RWPE1 (cell line): Measurements from ENCODE around the gene CPLX1.
A peak's percentile ranks its signal among the peaks of the same experiment; 100 is the strongest.
"Not testable (repeated sequence)": the region's sequence is repeated elsewhere in the genome, so short reads cannot be mapped to it uniquely, and the experiment has no call there.

Experiments
- CTCF ChIA-PET: fragments of 350-600 bp; sonication (Branson Sonifier 250); formaldehyde crosslinking; extraction: SDS; loops from one replicate; lab custom pipeline; 2021; lab: Yijun Ruan, JAX
- POLR2A ChIA-PET: fragments of 400-600 bp; formaldehyde crosslinking; extraction: SDS; loops from one replicate; lab custom pipeline; 2020; ENCODE audit warnings: antibody characterized with exemption; ENCODE audit not compliant: low non-redundant PET; lab: Yijun Ruan, JAX
- DNase-seq: peaks from one replicate; pipeline ENCODE4 v3.0.0; 2012; ENCODE audit warnings: low spot score
- H3K27ac ChIP-seq: fragments of 450-650 bp; 2 replicates; pipeline ENCODE4 v1.5.1; 2017
- CTCF ChIP-seq: fragments of 450-650 bp; conservative IDR thresholded peaks from 2 replicates; pipeline ENCODE4 v1.5.1; 2017; ENCODE audit warnings: low read depth, mild to moderate bottlenecking

Gene CPLX1

GRCh38 chr4:780716-781492 lies 45.0 kb downstream of the CPLX1 start:
- ChIA-PET POLR2A (no interaction called here), CTCF (interaction anchor here (0.7 kb wide), 1 partner anchor 230 kb away, joined by 3 read pairs; no protein-coding TSS in a partner anchor)
- peak overlapping the region; percentile 90 for H3K27ac ChIP-seq
- TF ChIP-seq CTCF, result no peak
- DNase-seq, result no peak

GRCh38 chr4:780255-780654 lies 45.7 kb downstream of the CPLX1 start:
- CTCF ChIA-PET, DNase-seq: not testable (repeated sequence)
- POLR2A ChIA-PET, result interaction anchor here (1.0 kb wide), 1 partner anchor 152 kb away, joined by 5 read pairs; the partner anchor contains the start of gene TMEM175
- peak overlapping the region; percentile 90 for H3K27ac ChIP-seq

GRCh38 chr4:779555-779954 lies 46.4 kb downstream of the CPLX1 start:
- no peak for TF ChIP-seq CTCF
- ChIA-PET CTCF (no interaction called here), POLR2A (interaction anchor here (1.0 kb wide), 1 partner anchor 153 kb away, joined by 5 read pairs; the partner anchor contains the start of gene TMEM175)
- peak overlapping the region; percentile 33; the same call in 1 of the 2 replicates for H3K27ac ChIP-seq
- no peak for DNase-seq

- DNase-seq, result no peak
- POLR2A ChIA-PET, result interaction anchor here (0.6 kb wide), 1 partner anchor 300 kb away, joined by 3 read pairs; no protein-coding TSS in a partner anchor
- TF ChIP-seq CTCF, result no peak
- no peak overlapping the region for H3K27ac ChIP-seq
- CTCF ChIA-PET, result no interaction called here
Observed at GRCh38 chr4:777520-778262, 48.2 kb downstream of the CPLX1 start.

- H3K27ac ChIP-seq, result no peak overlapping the region
- no peak for DNase-seq
- POLR2A ChIA-PET, result no interaction called here
- CTCF ChIA-PET, result no interaction called here
- no peak for TF ChIP-seq CTCF
Observed at GRCh38 chr4:776743-777441, 49.0 kb downstream of the CPLX1 start.

- DNase-seq, CTCF ChIA-PET, POLR2A ChIA-PET: not testable (repeated sequence)
- H3K27ac ChIP-seq, result peak overlapping the region; percentile 19
Observed at GRCh38 chr4:775485-775884, 50.4 kb downstream of the CPLX1 start.

GRCh38 chr4:774419-775092 lies 51.4 kb downstream of the CPLX1 start:
- POLR2A ChIA-PET, DNase-seq: not testable (repeated sequence)
- CTCF ChIA-PET, result interaction anchor here (0.6 kb wide), 1 partner anchor 56 kb away, joined by 3 read pairs; no protein-coding TSS in a partner anchor
- H3K27ac ChIP-seq, result peak overlapping the region; percentile 49
